ENCODE measurements around the gene NFKBIZ.

Gene NFKBIZ

GRCh38 chr3:101816215-101817149, 32.8 kb upstream of the NFKBIZ start:
- Mint-ChIP-seq H3K9me3 (peaks cover 5% of the 10 kb centered on the region), H3K4me1 (peaks cover 62% of the 10 kb centered on the region), H3K36me3 (peaks cover 23% of the 10 kb centered on the region), H3K27me3 (no peaks in the 10 kb centered on the region), H3K4me3 (no peak overlapping the region), H3K27ac (peak overlapping the region; percentile 86)
- ATAC-seq, result no peak

- H3K27me3 Mint-ChIP-seq, result no peaks in the 10 kb centered on the region
- peak; percentile 49 for ATAC-seq
- H3K27ac Mint-ChIP-seq, result peak overlapping the region; percentile 86
- H3K4me3 Mint-ChIP-seq, result peak overlapping the region; percentile 41
- H3K36me3 Mint-ChIP-seq, result peaks cover 36% of the 10 kb centered on the region
- peaks cover 67% of the 10 kb centered on the region for H3K4me1 Mint-ChIP-seq
- peaks cover 5% of the 10 kb centered on the region for H3K9me3 Mint-ChIP-seq
These were observed 31.3 kb upstream of the NFKBIZ start for GRCh38 chr3:101817992-101818391.

GRCh38 chr3:101819649-101820206, 29.6 kb upstream of the NFKBIZ start:
- H3K27ac Mint-ChIP-seq, result peak overlapping the region; percentile 86
- H3K4me1 Mint-ChIP-seq, result peaks cover 60% of the 10 kb centered on the region
- ATAC-seq, result peak; percentile 84
- H3K36me3 Mint-ChIP-seq, result peaks cover 44% of the 10 kb centered on the region
- H3K27me3 Mint-ChIP-seq, result no peaks in the 10 kb centered on the region
- peaks cover 5% of the 10 kb centered on the region for H3K9me3 Mint-ChIP-seq
- no peak overlapping the region for H3K4me3 Mint-ChIP-seq

GRCh38 chr3:101821503-101821902, 27.8 kb upstream of the NFKBIZ start:
- H3K36me3 Mint-ChIP-seq, result peaks cover 47% of the 10 kb centered on the region
- no peak for ATAC-seq

GRCh38 chr3:101823525-101823924, 25.8 kb upstream of the NFKBIZ start:
- Mint-ChIP-seq H3K9me3 (peaks cover 5% of the 10 kb centered on the region), H3K27me3 (no peaks in the 10 kb centered on the region), H3K36me3 (peaks cover 46% of the 10 kb centered on the region), H3K4me3 (no peak overlapping the region), H3K27ac (peak overlapping the region; percentile 57), H3K4me1 (peaks cover 56% of the 10 kb centered on the region)
- ATAC-seq, result no peak

More at GRCh38 chr3:101821503-101821902, 27.8 kb upstream of the NFKBIZ start:
- H3K4me3 Mint-ChIP-seq, result no peak overlapping the region
- no peaks in the 10 kb centered on the region for H3K27me3 Mint-ChIP-seq
- H3K4me1 Mint-ChIP-seq, result peaks cover 58% of the 10 kb centered on the region
- H3K9me3 Mint-ChIP-seq, result peaks cover 5% of the 10 kb centered on the region
- peak overlapping the region; percentile 48 for H3K27ac Mint-ChIP-seq

GRCh38 chr3:101824702-101825101, 24.6 kb upstream of the NFKBIZ start:
- Mint-ChIP-seq H3K27me3 (no peaks in the 10 kb centered on the region), H3K4me1 (peaks cover 54% of the 10 kb centered on the region), H3K9me3 (peaks cover 5% of the 10 kb centered on the region), H3K27ac (peak overlapping the region; percentile 37), H3K36me3 (peaks cover 51% of the 10 kb centered on the region), H3K4me3 (no peak overlapping the region)
- no peak for ATAC-seq

- H3K4me3 Mint-ChIP-seq, result peak overlapping the region; percentile 82
- ATAC-seq, result no peak
- H3K36me3 Mint-ChIP-seq, result peaks cover 57% of the 10 kb centered on the region
- H3K4me1 Mint-ChIP-seq, result peaks cover 51% of the 10 kb centered on the region
- peaks cover 2% of the 10 kb centered on the region for H3K9me3 Mint-ChIP-seq
- H3K27ac Mint-ChIP-seq, result peak overlapping the region; percentile 97
- no peaks in the 10 kb centered on the region for H3K27me3 Mint-ChIP-seq
These were observed 23.3 kb upstream of the NFKBIZ start for GRCh38 chr3:101825904-101826445.

GRCh38 chr3:101827211-101828174, 21.8 kb upstream of the NFKBIZ start:
- peaks cover 57% of the 10 kb centered on the region for H3K36me3 Mint-ChIP-seq
- no peaks in the 10 kb centered on the region for H3K9me3 Mint-ChIP-seq
- H3K4me1 Mint-ChIP-seq, result peaks cover 58% of the 10 kb centered on the region
- peak overlapping the region; percentile 97 for H3K27ac Mint-ChIP-seq
- H3K27me3 Mint-ChIP-seq, result no peaks in the 10 kb centered on the region
- ATAC-seq, result peak; percentile 96
- H3K4me3 Mint-ChIP-seq, result peak overlapping the region; percentile 97

GRCh38 chr3:101828276-101828675, 21.0 kb upstream of the NFKBIZ start:
- Mint-ChIP-seq H3K27me3 (no peaks in the 10 kb centered on the region), H3K9me3 (no peaks in the 10 kb centered on the region), H3K4me1 (peaks cover 63% of the 10 kb centered on the region), H3K4me3 (peak overlapping the region; percentile 97), H3K36me3 (peaks cover 60% of the 10 kb centered on the region), H3K27ac (peak overlapping the region; percentile 97)
- ATAC-seq, result no peak

GRCh38 chr3:101828691-101829436, 20.4 kb upstream of the NFKBIZ start:
- Mint-ChIP-seq H3K27me3 (no peaks in the 10 kb centered on the region), H3K4me3 (peak overlapping the region; percentile 97), H3K27ac (peak overlapping the region; percentile 97), H3K9me3 (no peaks in the 10 kb centered on the region), H3K4me1 (peaks cover 69% of the 10 kb centered on the region), H3K36me3 (peaks cover 63% of the 10 kb centered on the region)
- ATAC-seq, result peak; percentile 66

- no peaks in the 10 kb centered on the region for H3K9me3 Mint-ChIP-seq
- peaks cover 74% of the 10 kb centered on the region for H3K4me1 Mint-ChIP-seq
- no peaks in the 10 kb centered on the region for H3K27me3 Mint-ChIP-seq
- peak overlapping the region; percentile 97 for H3K27ac Mint-ChIP-seq
- ATAC-seq, result no peak
- H3K36me3 Mint-ChIP-seq, result peaks cover 69% of the 10 kb centered on the region
- peak overlapping the region; percentile 97 for H3K4me3 Mint-ChIP-seq
These were observed 19.9 kb upstream of the NFKBIZ start for GRCh38 chr3:101829437-101829830.

- Mint-ChIP-seq H3K36me3 (peaks cover 69% of the 10 kb centered on the region), H3K4me3 (peak overlapping the region; percentile 97), H3K9me3 (no peaks in the 10 kb centered on the region)
These were observed 19.4 kb upstream of the NFKBIZ start for GRCh38 chr3:101829874-101830273.

GRCh38 chr3:101833446-101833974, 15.8 kb upstream of the NFKBIZ start:
- peaks cover 92% of the 10 kb centered on the region for H3K36me3 Mint-ChIP-seq
- H3K4me3 Mint-ChIP-seq, result peak overlapping the region; percentile 97
- ATAC-seq, result no peak
- no peaks in the 10 kb centered on the region for H3K27me3 Mint-ChIP-seq
- peak overlapping the region; percentile 97 for H3K27ac Mint-ChIP-seq
- peaks cover 90% of the 10 kb centered on the region for H3K4me1 Mint-ChIP-seq
- H3K9me3 Mint-ChIP-seq, result no peaks in the 10 kb centered on the region

More at GRCh38 chr3:101829874-101830273, 19.4 kb upstream of the NFKBIZ start:
- Mint-ChIP-seq H3K4me1 (peaks cover 79% of the 10 kb centered on the region), H3K27me3 (no peaks in the 10 kb centered on the region), H3K27ac (peak overlapping the region; percentile 97)
- no peak for ATAC-seq

GRCh38 chr3:101835676-101836075, 13.6 kb upstream of the NFKBIZ start:
- Mint-ChIP-seq H3K27ac (peak overlapping the region; percentile 97), H3K4me3 (peak overlapping the region; percentile 97), H3K27me3 (no peaks in the 10 kb centered on the region), H3K9me3 (no peaks in the 10 kb centered on the region), H3K4me1 (peaks cover 90% of the 10 kb centered on the region), H3K36me3 (peaks cover 89% of the 10 kb centered on the region)
- peak; percentile 59 for ATAC-seq

Measured in stimulated activated memory B cell treated with anti-CD40 and anti-IgM and Interleukin-4, amounts not matched to agents 10 μg/mL and 1 μg/mL and 100 μg/mL, for 72 hours (primary cell).